ENCODE results near the gene XK.

GRCh38 chrX:37667141-37667540 lies 18.4 kb upstream of the XK start:
- TF ChIP-seq POLR2AphosphoS5 (IDR thresholded peaks at IDR 0.05; ENCODE audit: low read depth, low read length) (no peak), POLR2A (IDR thresholded peaks at IDR 0.05; ENCODE audit: low read depth, low read length) (no peak)

Data from GM12892 (cell line).